OCI-LY1 (cell line): ENCODE data around the gene PLEKHG2.
"Not testable (repeated sequence)": the region's sequence is repeated elsewhere in the genome, so short reads cannot be mapped to it uniquely, and the experiment has no call there.

ENCODE experiments used
- H2AFZ ChIP-seq: fragments of 200-600 bp; sonication (generic), shearing (Covaris generic); 2 replicates; pipeline ENCODE4 v1.6.0; 2014; ENCODE audit warnings: antibody characterized with exemption, mild to moderate bottlenecking, low read length
- H3F3A ChIP-seq: fragments of 200-600 bp; sonication (generic), shearing (Covaris generic); 2 replicates; pipeline ENCODE4 v1.6.0; 2014; ENCODE audit warnings: mild to moderate bottlenecking, antibody characterized with exemption, low read length, moderate library complexity; ENCODE audit not compliant: insufficient read depth
- H3K27ac ChIP-seq: fragments of 200-600 bp; sonication (generic); 2 replicates; pipeline ENCODE4 v1.5.1; 2014; ENCODE audit warnings: low read length, mixed run types, mild to moderate bottlenecking, low read depth; ENCODE audit not compliant: poor library complexity, severe bottlenecking
- H3K27me3 ChIP-seq: fragments of 200-600 bp; sonication (generic); 2 replicates; pipeline ENCODE4 v1.6.0; 2014; ENCODE audit warnings: antibody characterized with exemption, mild to moderate bottlenecking, low read length, moderate library complexity; ENCODE audit not compliant: insufficient read depth
- H3K36me3 ChIP-seq: fragments of 200-600 bp; sonication (generic); 2 replicates; pipeline ENCODE4 v1.6.1; 2014; ENCODE audit warnings: mild to moderate bottlenecking, antibody characterized with exemption, low read length, moderate library complexity, mixed read lengths; ENCODE audit not compliant: insufficient read depth
- H3K4me1 ChIP-seq: fragments of 200-600 bp; sonication (generic); 2 replicates; pipeline ENCODE4 v1.5.1; 2014; ENCODE audit warnings: mild to moderate bottlenecking, low read length, moderate library complexity; ENCODE audit not compliant: insufficient read depth, severe bottlenecking
- H3K4me2 ChIP-seq: fragments of 200-600 bp; sonication (generic), shearing (Covaris generic); 2 replicates; pipeline ENCODE4 v1.6.1; 2014; ENCODE audit warnings: low read length
- H3K4me3 ChIP-seq: fragments of 200-600 bp; sonication (generic); 2 replicates; pipeline ENCODE4 v1.5.1; 2014; ENCODE audit warnings: low read length, low read depth, mild to moderate bottlenecking, mixed read lengths; ENCODE audit not compliant: poor library complexity, severe bottlenecking
- H3K79me2 ChIP-seq: fragments of 200-600 bp; shearing (Covaris generic); 2 replicates; pipeline ENCODE4 v1.6.1; 2016; ENCODE audit warnings: mixed run types, low read length, mixed read lengths; ENCODE audit not compliant: insufficient read depth
- H3K9ac ChIP-seq: fragments of 200-600 bp; sonication (generic), shearing (Covaris generic); 2 replicates; pipeline ENCODE4 v1.6.1; 2014; ENCODE audit warnings: mild to moderate bottlenecking, low read length, mixed read lengths
- H3K9me2 ChIP-seq: fragments of 200-600 bp; sonication (generic), shearing (Covaris generic); 2 replicates; pipeline ENCODE4 v1.6.1; 2014; ENCODE audit warnings: low read depth, mild to moderate bottlenecking, low read length, mixed read lengths
- H3K9me3 ChIP-seq: fragments of 200-600 bp; shearing (Covaris generic); 2 replicates; pipeline ENCODE4 v1.6.1; 2014; ENCODE audit warnings: low read length, mixed read lengths
- H4K20me1 ChIP-seq: fragments of 200-600 bp; sonication (generic), shearing (Covaris generic); 2 replicates; pipeline ENCODE4 v1.6.0; 2016; ENCODE audit warnings: mild to moderate bottlenecking, low read length; ENCODE audit not compliant: insufficient read depth
- CTCF ChIP-seq: fragments of 200-600 bp; sonication (generic), shearing (Covaris generic); IDR thresholded peaks from 2 replicates; pipeline ENCODE4 v1.5.1; 2017; ENCODE audit warnings: mild to moderate bottlenecking, antibody characterized with exemption, low read length, moderate library complexity, mixed read lengths
- EZH2 ChIP-seq: fragments of 200-600 bp; sonication (generic), shearing (Covaris generic); IDR thresholded peaks from 2 replicates; pipeline ENCODE4 v1.8.0; 2017; ENCODE audit warnings: borderline replicate concordance, mixed run types, mild to moderate bottlenecking, antibody characterized with exemption, low read length, moderate library complexity, mixed read lengths

Gene PLEKHG2

GRCh38 chr19:39448271-39448670 lies 35.8 kb downstream of the PLEKHG2 start:
- Histone ChIP-seq H3K4me2 (peak overlapping the region; percentile 80), H3K36me3 (peaks cover 44% of the 10 kb centered on the region), H3K9me3 (no peaks in the 10 kb centered on the region), H3F3A (no peaks in the 10 kb centered on the region), H4K20me1 (no peaks in the 10 kb centered on the region), H2AFZ (no peak overlapping the region), H3K9me2 (no peaks in the 10 kb centered on the region), H3K9ac (peak overlapping the region; percentile 44; the same call in 1 of the 2 replicates), H3K27me3 (no peaks in the 10 kb centered on the region), H3K4me3 (peak overlapping the region; percentile 85), H3K4me1 (peaks cover 46% of the 10 kb centered on the region), H3K79me2 (peaks cover 69% of the 10 kb centered on the region), H3K27ac (peak overlapping the region; percentile 70)
- no peak for TF ChIP-seq CTCF
- TF ChIP-seq EZH2, result no peak

GRCh38 chr19:39449116-39449797 lies 36.8 kb downstream of the PLEKHG2 start:
- Histone ChIP-seq H3K4me1 (peaks cover 46% of the 10 kb centered on the region), H3K9ac (peak overlapping the region; percentile 35; the same call in 1 of the 2 replicates), H3K79me2 (peaks cover 69% of the 10 kb centered on the region), H3K9me3 (no peaks in the 10 kb centered on the region), H3F3A (no peaks in the 10 kb centered on the region), H3K27ac (peak overlapping the region; percentile 70), H3K9me2 (no peaks in the 10 kb centered on the region), H3K4me3 (peak overlapping the region; percentile 42), H3K36me3 (peaks cover 54% of the 10 kb centered on the region), H3K4me2 (peak overlapping the region; percentile 63), H3K27me3 (no peaks in the 10 kb centered on the region), H2AFZ (no peak overlapping the region), H4K20me1 (no peaks in the 10 kb centered on the region)
- TF ChIP-seq CTCF, result no peak
- no peak for TF ChIP-seq EZH2

- Histone ChIP-seq H3K36me3 (peaks cover 66% of the 10 kb centered on the region), H3K79me2 (peaks cover 67% of the 10 kb centered on the region), H3K4me1 (peaks cover 41% of the 10 kb centered on the region)
- H3K27ac ChIP-seq, H3K4me2 ChIP-seq, H3K9me3 ChIP-seq, H2AFZ ChIP-seq, H3F3A ChIP-seq, H3K9me2 ChIP-seq, H3K9ac ChIP-seq, H3K27me3 ChIP-seq, H4K20me1 ChIP-seq, H3K4me3 ChIP-seq: not testable (repeated sequence)
These were observed 38.8 kb downstream of the PLEKHG2 start for GRCh38 chr19:39451257-39451656.

- Histone ChIP-seq H3K9ac (no peak overlapping the region), H3K27ac (no peak overlapping the region), H3K4me1 (no peaks in the 10 kb centered on the region), H3K4me3 (no peak overlapping the region), H3K36me3 (peaks cover 78% of the 10 kb centered on the region), H2AFZ (no peak overlapping the region), H3K9me3 (no peaks in the 10 kb centered on the region), H3K79me2 (no peaks in the 10 kb centered on the region), H4K20me1 (no peaks in the 10 kb centered on the region), H3K9me2 (no peaks in the 10 kb centered on the region), H3F3A (no peaks in the 10 kb centered on the region), H3K27me3 (no peaks in the 10 kb centered on the region), H3K4me2 (no peak overlapping the region)
- TF ChIP-seq CTCF, result no peak
- TF ChIP-seq EZH2, result no peak
These were observed 50.9 kb downstream of the PLEKHG2 start for GRCh38 chr19:39463403-39463802.
